HUDEP-2 (cell line): ENCODE measurements around the gene CPVL.

Experiments
- DNase-seq, 76 experiments: peaks; one replicate each; lab custom pipeline; 2025; ENCODE audit not compliant: unreplicated experiment in 76 of 76; lab: John Stamatoyannopoulos, UW

Gene CPVL

GRCh38 chr7:29158795-29159423 lies 12.6 kb upstream of the CPVL start:
- no peak for DNase-seq

GRCh38 chr7:29156907-29157452 lies 10.6 kb upstream of the CPVL start:
- no peak for DNase-seq

GRCh38 chr7:29154076-29154475 lies 7.7 kb upstream of the CPVL start:
- no peak for DNase-seq

- no peak for DNase-seq
Measured at GRCh38 chr7:29150856-29151255, 4.5 kb upstream of the CPVL start.

- no peak for DNase-seq
Measured at GRCh38 chr7:29149036-29149435, 2.7 kb upstream of the CPVL start.

GRCh38 chr7:29147821-29148220 lies 1.5 kb upstream of the CPVL start:
- no peak for DNase-seq

DNA sequence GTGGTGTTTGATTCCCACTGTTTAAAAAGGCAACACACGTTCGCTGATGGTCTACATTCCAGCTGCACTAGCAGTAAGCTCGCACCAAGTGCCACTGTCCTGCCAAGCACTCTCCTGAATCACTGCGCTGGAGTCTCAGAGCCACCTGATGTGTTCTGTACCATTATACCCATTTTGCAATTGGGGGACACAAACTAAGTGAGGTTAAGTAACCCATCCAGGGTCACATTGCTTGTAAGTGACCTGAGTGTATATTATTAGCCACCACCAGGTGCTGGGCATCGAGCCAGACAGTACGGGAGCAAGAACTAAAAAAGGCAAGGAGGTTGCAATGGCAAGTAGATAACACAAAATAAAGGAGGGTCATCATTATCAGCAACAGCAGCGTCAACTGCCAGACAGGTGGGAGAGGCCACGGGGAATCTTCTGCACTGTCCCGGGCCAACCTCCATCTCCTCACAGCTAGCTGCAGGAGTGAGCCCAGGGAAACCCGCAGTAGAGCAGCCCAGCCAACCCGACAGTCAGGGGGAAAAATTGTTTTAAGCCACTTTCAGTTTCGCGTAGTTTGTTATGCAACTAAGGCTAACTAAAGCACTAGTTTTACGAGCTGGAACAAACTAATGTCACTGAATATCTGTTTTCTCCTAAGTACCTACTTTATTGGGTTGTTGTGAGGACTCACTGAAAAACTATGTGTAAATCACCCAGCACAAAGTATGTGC lies 712 bp upstream of the CPVL start:
- peak in 15 of 76 experiments; percentile 1 to 40 (median 15) for DNase-seq

GRCh38 chr7:29145553-29146056 lies 732 bp downstream of the CPVL start:
- DNase-seq = no peak

GRCh38 chr7:29143751-29144150 lies 2.6 kb downstream of the CPVL start:
- no peak for DNase-seq

DNA sequence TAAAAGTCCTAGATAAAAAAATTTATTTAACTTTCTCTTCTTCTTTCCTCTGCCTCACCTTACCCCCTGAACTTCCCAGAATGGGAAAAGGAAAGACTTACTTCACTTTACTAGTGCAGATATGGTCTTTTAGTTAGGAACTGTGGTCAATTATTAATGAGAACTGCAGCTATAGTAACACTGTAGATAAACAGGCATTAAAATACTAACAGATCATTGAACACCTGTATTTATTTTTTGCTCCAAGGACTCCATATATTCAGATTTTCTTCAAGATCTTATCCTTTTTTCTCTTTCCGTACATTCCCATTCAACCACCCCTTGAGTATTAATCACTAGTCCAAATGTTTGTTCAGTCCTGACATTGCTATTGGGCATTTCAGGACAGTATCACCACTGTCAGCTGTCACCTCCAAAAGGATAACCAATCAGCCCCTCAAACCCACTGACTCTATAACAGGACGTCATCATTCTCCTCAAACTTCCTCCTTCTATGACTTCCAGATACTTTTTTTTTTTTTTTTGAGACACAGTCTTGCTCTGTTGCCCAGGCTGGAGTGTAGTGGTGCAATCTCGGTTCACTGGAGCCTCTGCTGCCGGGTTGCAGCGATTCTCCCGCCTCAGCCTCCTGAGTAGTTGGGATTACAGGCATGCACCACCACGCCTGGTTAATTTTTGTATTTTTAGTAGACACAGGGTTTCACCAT lies 4.2 kb downstream of the CPVL start:
- no peak for DNase-seq

DNA sequence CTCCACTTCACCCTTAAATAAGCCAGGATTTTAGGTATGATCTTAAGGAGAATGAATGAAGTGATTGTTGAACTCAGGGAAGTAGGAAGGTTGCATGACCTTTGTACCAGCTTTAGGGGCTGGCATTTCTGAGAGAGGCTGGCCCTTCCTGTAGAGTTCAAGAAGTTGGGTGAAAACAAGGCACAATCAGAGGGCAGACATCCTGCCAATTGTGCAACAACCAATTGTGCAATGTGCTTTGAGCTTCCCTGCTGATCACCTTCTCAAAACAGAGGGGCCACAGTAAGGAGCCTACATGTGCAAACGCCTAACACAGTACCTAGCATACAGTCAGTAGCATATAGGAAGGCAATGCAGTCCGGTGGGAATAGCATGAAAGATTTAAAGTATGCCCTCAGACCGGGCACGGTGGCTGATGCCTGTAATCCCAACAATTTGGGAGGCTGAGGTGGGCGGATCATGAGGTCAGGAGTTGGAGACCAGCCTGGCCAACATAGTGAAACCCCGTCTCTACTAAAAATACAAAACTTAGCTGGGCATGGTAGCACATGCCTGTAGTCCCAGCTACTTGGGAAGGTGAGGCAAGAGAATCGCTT lies 5.4 kb downstream of the CPVL start:
- DNase-seq = no peak

DNA sequence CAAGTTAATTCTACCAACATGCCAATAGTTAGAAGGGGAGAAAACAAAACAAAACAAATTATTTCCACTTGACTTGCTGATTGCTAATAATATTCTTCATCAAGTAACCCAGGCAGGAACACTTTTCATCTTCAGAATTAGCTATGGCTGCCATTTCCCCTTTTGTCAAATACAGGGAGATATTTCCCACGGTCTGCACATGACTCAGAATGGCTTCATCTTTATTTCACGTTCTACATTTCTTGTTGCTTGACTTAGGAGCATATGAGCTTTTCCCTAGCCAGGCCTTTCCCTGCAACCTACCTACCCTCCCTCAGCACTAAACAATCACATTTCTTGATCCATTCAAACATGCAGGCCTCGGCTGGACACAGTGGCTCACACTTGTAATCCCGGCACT lies 6.5 kb downstream of the CPVL start:
- DNase-seq = no peak

DNA sequence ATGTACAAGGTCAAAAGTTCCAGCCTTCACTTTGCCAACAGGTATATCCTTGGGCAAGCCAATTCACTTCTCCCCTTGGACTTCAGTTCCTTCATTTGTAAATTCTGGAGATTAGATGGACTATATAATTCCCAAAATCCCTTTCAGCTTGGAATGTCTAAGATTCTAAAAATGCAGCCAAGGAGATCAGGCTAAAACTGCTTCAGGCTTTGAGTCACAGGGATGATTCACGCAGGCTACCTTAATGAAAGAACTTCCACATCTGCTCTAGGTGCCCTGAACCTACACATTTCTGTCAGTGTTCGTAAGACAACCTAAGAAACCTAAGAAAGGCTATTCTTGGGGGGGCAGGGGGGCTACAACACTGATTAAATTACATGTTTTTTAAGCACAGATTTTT lies 7.1 kb downstream of the CPVL start:
- DNase-seq = no peak

DNA sequence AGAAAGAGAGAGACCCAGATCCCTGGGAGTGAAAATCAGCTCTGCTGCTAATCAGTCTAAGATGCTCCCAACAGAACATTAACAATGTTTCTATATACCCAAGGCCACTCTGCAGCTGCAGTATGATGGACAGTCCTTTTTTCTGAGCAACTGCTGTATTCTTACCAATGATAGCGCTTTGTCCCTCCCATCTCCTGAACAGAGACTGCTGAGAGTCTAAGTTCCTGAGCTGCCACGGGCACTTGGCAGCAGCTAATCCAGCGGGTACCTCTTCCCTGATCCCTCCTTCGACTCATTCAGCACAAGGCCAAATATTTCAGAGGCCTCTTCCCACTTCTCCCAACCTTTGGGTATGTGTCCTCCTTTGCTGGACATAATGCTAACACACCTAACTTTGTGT lies 7.7 kb downstream of the CPVL start:
- no peak for DNase-seq

- no peak for DNase-seq
Measured at GRCh38 chr7:29135846-29136245, 10.5 kb downstream of the CPVL start.

GRCh38 chr7:29132980-29133379 lies 13.4 kb downstream of the CPVL start:
- no peak for DNase-seq

DNA sequence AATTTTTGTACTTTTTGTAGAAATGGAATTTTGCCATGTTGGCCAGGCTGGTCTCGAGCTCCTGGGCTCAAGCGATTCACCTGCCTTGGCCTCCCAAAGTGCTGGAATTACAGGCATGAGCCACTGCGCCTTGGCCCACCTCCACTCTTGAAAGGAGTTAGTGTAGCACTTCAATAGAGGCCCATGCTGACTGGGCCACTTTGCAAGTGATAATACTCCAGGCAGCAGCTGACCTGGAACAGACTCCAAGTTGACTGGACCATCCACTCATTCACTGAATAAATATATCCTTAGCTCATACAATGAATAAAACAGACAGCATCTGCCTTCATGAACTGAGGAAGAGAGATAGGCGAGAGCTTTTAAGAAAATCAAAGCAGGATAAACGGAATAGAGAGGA lies 14.7 kb downstream of the CPVL start:
- DNase-seq = no peak

DNA sequence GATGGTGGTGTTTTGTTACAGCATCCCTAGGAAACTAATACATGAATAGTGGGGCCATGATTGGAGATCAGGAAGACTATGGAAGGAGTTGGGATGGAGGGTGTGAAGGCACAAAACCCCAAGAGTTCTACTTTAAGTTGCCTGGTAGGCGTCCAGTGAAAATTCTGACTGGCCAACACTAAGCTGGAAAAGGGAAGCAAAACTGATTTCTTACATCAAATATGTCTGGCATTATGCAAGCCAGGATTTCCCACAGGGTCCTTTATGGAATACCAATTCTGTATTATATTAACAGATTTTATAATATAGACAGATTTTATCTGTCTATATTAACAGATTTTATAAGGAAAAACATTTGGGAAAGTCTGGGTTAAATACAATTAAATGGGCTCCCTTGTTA lies 16.2 kb downstream of the CPVL start:
- no peak for DNase-seq

GRCh38 chr7:29127527-29127926 lies 18.8 kb downstream of the CPVL start:
- DNase-seq = no peak

GRCh38 chr7:29126804-29127203 lies 19.5 kb downstream of the CPVL start:
- no peak for DNase-seq

DNA sequence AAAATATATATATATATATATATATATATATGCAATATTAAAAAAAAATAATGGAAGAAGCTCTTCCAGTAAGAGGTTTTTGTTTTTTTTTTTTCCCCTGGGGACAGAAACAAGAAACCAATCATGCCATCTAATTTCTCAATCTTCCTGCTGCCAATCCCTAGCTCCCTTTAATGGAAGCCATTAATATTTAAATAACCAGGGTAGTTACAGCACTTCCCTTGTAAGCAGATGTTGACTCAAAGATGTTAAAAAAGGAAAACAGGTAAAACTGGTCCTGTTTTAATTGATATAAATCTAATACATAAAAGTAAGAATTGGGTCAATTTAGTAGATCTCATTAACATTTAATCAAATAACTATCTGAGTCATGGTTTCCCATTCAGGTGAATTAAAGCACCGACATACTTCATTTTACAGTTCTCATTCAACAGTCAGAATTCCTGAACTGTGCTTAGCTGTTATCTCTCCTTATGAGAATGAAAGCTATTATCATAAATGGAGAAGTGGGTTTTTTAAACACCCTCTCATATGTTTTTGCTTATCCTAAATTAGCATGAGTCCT lies 22.6 kb downstream of the CPVL start:
- DNase-seq = no peak
